ENCODE results near the gene ADPRS.

The ADPRS gene, protein sequence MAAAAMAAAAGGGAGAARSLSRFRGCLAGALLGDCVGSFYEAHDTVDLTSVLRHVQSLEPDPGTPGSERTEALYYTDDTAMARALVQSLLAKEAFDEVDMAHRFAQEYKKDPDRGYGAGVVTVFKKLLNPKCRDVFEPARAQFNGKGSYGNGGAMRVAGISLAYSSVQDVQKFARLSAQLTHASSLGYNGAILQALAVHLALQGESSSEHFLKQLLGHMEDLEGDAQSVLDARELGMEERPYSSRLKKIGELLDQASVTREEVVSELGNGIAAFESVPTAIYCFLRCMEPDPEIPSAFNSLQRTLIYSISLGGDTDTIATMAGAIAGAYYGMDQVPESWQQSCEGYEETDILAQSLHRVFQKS

DNA sequence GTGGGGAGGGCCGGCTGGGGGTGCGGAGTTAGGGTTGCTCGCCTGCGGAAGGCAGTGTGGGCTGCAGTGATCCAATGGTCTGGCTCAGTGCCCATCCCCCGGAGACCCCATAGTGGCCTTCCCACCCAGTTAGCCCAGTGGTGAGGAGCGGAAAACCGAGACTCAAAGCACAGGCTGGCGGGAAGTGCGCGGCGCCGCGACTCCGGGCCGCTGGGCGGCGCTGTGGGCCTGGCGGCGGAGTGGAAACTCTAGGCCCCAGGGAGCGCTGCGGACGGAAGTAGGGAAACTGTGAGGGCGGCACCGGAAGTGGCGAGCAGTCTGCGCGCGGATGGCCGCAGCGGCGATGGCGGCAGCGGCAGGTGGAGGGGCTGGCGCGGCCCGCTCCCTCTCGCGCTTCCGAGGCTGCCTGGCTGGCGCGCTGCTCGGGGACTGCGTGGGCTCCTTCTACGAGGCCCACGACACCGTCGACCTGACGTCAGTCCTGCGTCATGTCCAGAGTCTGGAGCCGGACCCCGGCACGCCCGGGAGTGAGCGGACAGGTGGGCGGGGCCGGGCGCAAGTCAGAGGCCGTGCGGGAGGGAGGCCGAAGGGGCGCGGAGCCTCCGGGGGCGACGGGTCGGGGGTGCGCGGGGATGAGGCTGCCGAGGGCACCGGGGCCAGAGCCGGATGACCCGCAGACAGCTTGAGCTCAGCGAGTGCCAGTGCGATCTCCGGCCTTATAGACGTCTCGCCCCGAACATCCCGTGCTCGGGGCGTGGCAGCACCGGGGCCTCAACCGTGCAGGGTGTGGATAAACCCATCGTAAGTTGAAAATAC, at the start of gene ADPRS:
Gene ADPRS, plus strand, starts transcription at position 316 of the 816 bp plus-strand sequence. Its CDS starts 13 bp downstream, at position 329.
- peak; percentile 96 for DNase-seq (ENCODE audit: low spot score)

DNA sequence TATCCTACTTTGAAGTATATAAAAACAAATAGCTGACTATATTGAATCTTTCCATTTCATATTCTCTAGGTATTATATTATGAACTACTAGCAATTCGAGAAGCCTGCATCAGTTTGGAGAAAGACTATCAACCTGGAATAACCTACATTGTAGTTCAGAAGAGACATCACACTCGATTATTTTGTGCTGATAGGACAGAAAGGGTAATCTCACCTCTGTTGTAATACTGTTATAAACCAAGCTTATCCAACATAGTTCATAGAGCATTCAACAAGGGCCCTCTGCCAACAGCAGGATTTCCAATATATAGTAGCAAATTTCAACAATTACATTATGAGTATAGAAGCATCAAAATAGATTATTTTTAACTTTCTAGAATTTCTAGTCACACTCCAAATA, 48.5 kb upstream of the ADPRS start:
- DNase-seq (ENCODE audit: low spot score), result no peak

DNA sequence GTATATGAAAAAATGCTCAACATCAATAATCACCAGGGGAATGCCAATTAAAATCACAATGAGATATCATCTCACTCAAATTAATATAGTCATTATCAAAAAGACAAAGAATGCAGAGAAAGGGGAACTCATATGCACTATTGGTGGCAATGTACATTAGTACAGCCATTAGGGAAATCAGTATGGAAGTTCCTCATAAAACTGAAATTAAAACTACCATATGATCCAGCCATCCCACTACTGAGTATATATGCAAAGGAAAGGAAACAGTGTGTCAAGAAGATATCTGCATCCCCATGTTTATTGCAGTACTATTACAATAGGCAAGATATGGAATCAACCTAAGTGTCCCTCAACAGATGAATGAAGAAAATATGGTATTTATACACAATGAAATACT, 36.9 kb upstream of the ADPRS start:
- no peak for DNase-seq (ENCODE audit: low spot score)

GRCh38 chr1:36053978-36054377, 34.7 kb upstream of the ADPRS start:
- DNase-seq (ENCODE audit: low spot score), result no peak

DNA sequence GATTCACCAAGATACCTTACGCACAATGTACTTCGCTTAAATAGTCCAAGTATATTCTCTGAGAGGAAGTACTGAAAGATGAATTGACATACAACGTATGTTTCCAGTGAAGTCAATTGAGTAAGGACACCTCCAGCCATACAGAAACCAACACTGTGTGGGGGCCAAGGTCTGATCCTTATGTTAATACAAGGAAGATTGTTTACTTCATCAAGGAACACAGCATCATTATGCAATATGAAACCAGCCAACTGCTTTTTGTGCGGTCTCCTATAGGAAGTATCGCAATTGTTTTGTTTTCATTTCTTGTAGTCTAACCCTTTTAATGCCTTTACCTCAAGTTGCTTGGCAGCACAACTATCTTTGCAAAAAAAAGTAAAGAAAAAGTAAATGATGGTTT, 33.0 kb upstream of the ADPRS start:
- no peak for DNase-seq (ENCODE audit: low spot score)

DNA sequence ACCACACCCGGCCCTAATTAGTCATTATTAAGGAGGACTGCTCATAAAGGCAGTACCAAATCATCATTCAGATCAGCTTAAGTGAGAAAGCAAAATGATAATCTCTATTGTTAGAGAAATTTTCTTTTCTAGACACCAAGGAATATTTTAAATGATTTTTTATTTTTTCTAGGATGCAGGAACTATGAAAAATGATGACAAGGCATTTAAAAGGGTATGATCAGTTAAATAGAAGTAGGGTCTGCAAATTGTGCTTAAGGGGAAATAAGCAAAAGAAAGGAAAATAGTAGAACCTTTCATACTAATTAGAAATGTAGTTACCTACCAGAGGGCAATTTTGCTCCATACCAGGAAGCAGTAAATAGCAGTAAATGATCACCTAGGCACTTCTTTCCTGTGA, 26.4 kb upstream of the ADPRS start:
- DNase-seq (ENCODE audit: low spot score), result no peak

- no peak for DNase-seq (ENCODE audit: low spot score)
These were observed 20.8 kb upstream of the ADPRS start for GRCh38 chr1:36067871-36068270.

- DNase-seq (ENCODE audit: low spot score), result no peak
These were observed 19.8 kb upstream of the ADPRS start for GRCh38 chr1:36068866-36069265.

GRCh38 chr1:36070349-36070748, 18.3 kb upstream of the ADPRS start:
- no peak for DNase-seq (ENCODE audit: low spot score)

- DNase-seq (ENCODE audit: low spot score), result no peak
These were observed 11.6 kb upstream of the ADPRS start for GRCh38 chr1:36076979-36077573.

- DNase-seq (ENCODE audit: low spot score), result no peak
These were observed 8.5 kb upstream of the ADPRS start for GRCh38 chr1:36080236-36080635.

GRCh38 chr1:36080801-36081200, 7.9 kb upstream of the ADPRS start:
- DNase-seq (ENCODE audit: low spot score), result no peak

DNA sequence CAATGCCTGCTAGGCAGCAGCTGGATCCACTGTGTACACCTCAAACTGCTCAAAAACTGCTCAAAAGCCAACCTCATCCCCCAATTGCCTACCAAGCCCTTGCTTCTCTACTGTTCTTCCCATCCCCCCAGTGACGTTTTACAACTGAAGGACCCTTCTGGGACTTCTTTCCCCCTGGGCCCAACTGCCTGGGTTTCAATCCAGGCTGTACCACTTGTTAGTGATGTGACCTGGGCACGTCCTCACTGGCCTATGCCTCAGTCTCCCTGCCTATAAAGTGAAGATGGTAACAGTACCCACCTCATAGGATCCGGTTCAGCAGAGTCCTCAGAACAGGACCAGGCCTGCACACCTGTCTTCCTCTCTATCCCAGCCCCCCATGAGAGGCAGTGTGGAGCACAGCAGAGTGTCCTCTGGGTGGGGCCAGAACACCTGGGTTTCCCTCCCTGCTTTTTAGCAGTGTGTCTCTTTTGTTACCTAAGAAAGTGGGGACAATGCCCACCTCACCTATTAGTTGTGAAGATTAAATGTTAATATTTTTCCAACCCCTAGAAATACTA, 6.7 kb upstream of the ADPRS start:
- DNase-seq (ENCODE audit: low spot score), result no peak

- DNase-seq (ENCODE audit: low spot score), result no peak
These were observed 5.5 kb upstream of the ADPRS start for GRCh38 chr1:36083219-36083618.

GRCh38 chr1:36083635-36084496, 4.8 kb upstream of the ADPRS start, which contains the start of gene TEKT2:
Gene TEKT2, plus strand, starts transcription at chr1:36084094. Its CDS starts 828 bp downstream, at chr1:36084922.
- DNase-seq (ENCODE audit: low spot score), result peak; percentile 63

- DNase-seq (ENCODE audit: low spot score), result peak; percentile 20
These were observed 4.1 kb upstream of the ADPRS start for GRCh38 chr1:36084497-36085115.

DNA sequence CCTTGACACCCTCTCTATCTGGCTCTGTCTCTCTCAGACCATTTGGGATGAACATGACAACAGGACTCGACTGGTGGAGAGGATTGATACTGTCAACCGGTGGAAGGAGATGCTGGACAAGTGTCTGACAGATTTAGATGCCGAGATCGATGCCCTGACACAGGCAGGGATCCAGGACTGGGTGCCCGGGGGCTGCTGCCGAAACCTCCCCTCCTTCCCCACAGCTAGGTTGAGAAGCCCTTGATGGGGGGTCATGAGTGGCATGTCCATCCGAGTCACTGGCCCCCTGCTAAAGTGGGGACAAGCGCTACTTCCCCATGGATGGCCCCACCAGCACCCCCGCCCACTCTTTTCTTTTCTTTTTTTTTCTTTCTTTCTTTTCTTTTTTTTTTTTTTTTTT, 3.6 kb upstream of the ADPRS start:
- DNase-seq (ENCODE audit: low spot score), result no peak

DNA sequence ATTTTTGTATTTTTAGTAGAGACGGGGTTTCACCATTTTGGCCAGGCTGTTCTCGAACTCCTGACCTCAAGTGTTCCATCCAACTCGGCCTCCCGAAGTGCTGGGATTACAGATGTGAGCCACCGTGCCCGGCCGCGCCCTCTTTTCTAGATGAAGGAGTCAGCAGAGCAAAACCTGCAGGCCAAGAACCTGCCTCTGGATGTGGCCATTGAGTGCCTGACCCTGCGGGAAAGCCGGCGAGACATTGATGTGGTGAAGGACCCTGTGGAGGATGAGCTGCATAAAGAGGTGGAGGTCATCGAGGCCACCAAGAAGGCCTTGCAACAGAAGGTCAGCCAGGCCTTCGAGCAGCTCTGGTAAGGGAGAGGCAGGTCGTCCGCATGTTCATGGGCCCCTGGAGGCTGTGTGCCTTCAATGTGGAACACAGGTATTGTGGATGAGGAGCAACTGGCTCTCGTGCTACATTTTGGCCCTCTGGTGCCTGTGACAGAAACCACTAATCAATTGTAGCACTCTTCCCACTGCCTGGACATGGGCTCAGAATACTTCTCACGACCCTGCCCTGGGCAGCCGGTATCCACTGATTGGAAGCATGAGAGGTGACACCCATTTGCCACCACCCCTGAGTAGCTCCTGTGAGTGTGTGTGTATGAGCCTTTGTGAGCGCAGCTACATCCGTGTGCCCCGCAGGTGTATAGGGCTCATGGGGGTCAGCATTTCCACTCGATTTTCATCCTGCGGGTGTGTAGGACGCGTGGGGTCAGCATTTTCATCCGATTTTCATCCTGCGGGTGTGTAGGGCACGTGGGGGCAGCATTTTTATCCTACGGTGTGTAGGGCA, 2.8 kb upstream of the ADPRS start:
- no peak for DNase-seq (ENCODE audit: low spot score)

DNA sequence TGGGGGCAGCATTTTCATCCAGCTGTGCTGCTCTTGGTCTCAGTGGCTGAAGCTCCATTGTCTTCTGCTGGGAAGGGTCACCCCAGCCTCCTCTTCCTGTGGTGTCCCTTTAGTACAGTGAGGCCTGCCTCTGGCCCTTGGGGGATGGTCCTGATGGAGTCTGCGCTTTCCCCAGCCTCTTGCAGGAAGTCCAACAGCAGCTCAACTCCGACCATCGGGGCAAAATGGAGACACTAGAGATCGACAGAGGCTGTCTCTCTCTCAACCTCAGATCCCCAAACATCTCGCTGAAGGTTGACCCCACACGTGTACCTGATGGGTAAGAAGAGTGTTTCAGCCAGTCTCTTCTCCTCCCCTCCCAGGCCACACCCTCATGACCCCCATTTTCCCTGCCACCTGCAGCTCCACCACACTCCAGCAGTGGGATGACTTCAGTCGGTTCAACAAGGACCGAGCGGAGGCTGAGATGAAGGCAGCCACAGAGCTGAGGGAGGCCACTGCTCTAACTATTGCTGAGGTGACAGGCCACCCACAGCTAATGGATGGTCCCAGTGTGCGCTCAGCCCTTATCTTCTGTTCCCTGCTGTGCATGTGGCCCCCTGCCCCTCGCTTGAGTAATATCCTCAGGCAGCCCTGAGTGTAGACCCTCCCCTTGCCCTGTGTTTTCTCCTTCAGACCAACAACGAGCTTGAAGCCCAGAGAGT, 2.0 kb upstream of the ADPRS start:
- no peak for DNase-seq (ENCODE audit: low spot score)
